Cardiac atrium fibroblast (primary cell): ENCODE measurements around the gene INTS15. TPM values are rescaled to one million over a fixed set of nuclear protein-coding genes. Genes with fewer than 3 reads are reported as not detected.

ENCODE experiments used
- total RNA-seq: library from RNA; depleted of rRNA; stranded (reverse); fragments of >200 nt; gene quantifications from 2 replicates; pipeline ENCODE4 v1.2.3, GENCODE V29; 2015

The INTS15 gene
- 8.7 and 10.9 TPM in 2 replicates for total RNA-seq

GRCh38 chr7:6589829-6590644 lies at the start of gene INTS15:
INTS15 (plus strand) TSS chr7:6590021; CDS start chr7:6590284, 263 bp downstream.

GRCh38 chr7:6551016-6551511 lies 38.8 kb upstream of the INTS15 start, which contains the start of gene GRID2IP:
GRID2IP (minus strand) TSS chr7:6551461; CDS start chr7:6551436, 25 bp downstream.

GRCh38 chr7:6577369-6578113 lies 12.3 kb upstream of the INTS15 start, which contains the start of gene ZDHHC4:
ZDHHC4 (plus strand) TSS chr7:6577454; CDS start chr7:6580562, 3,108 bp downstream.

GRCh38 chr7:6614953-6615722 lies 25.3 kb downstream of the INTS15 start, which contains the start of gene ZNF853:
ZNF853 (plus strand) TSS chr7:6615610; CDS start chr7:6616175, 565 bp downstream.

GRCh38 chr7:6636741-6637543 lies 47.1 kb downstream of the INTS15 start, which contains the start of gene ZNF316:
ZNF316 (plus strand) TSS chr7:6637318; CDS start chr7:6642410, 5,092 bp downstream.

Other genes starting within 250 kb of the INTS15 start
- 20.0 and 21.1 TPM in 2 replicates for gene FAM220A, start 241.1 kb upstream of the INTS15 start, total RNA-seq
- 96.4 and 99.6 TPM in 2 replicates for gene RAC1, start 215.5 kb upstream of the INTS15 start, total RNA-seq
- 13.3 and 15.5 TPM in 2 replicates for gene DAGLB, start 142.1 kb upstream of the INTS15 start, total RNA-seq
- 267 and 294 TPM in 2 replicates for gene KDELR2, start 105.9 kb upstream of the INTS15 start, total RNA-seq
- gene GRID2IP, start 38.6 kb upstream of the INTS15 start, total RNA-seq: not detected in 2 replicates
- 38.1 and 43.7 TPM in 2 replicates for gene ZDHHC4, start 12.6 kb upstream of the INTS15 start, total RNA-seq
- gene ZNF853, start 25.6 kb downstream of the INTS15 start, total RNA-seq: 0.16 and 1.1 TPM in 2 replicates
- gene ZNF316, start 47.3 kb downstream of the INTS15 start, total RNA-seq: 7.3 and 8.7 TPM in 2 replicates
- 11.7 and 15.4 TPM in 2 replicates for gene ZNF12, start 116.9 kb downstream of the INTS15 start, total RNA-seq
- not detected in 2 replicates for gene RSPH10B2, start 164.1 kb downstream of the INTS15 start, total RNA-seq
- gene CCZ1B, start 236.3 kb downstream of the INTS15 start, total RNA-seq: 7.6 and 13.9 TPM in 2 replicates